Lower lobe of right lung (tissue), 2 donors: ENCODE data around the gene PLEKHG2. TPM values are rescaled to one million over a fixed set of nuclear protein-coding genes. Genes with fewer than 3 reads are reported as not detected.

ENCODE experiments used
- ATAC-seq, 2 donors: fragments of 200-7000 bp; cut with Tn5 transposase; one replicate each; pipeline ENCODE4 v1.9.1; 2020 to 2022; ENCODE audit warnings: mild to moderate bottlenecking in 2 of 2, moderate library complexity in 2 of 2
- DNase-seq: peaks from one replicate; pipeline ENCODE4 v3.0.0-alpha.2; 2020
- H3K27ac ChIP-seq: fragments of 200-600 bp; one replicate; pipeline ENCODE4 v1.8.0; 2022
- H3K27me3 ChIP-seq: fragments of 200-600 bp; one replicate; pipeline ENCODE4 v1.8.0; 2022; ENCODE audit warnings: low read depth
- H3K36me3 ChIP-seq: fragments of 200-600 bp; one replicate; pipeline ENCODE4 v1.8.0; 2022; ENCODE audit warnings: mild to moderate bottlenecking
- H3K4me1 ChIP-seq: fragments of 200-600 bp; one replicate; pipeline ENCODE4 v1.8.0; 2022
- H3K4me3 ChIP-seq: fragments of 200-600 bp; one replicate; pipeline ENCODE4 v1.8.0; 2022; ENCODE audit warnings: mild to moderate bottlenecking
- H3K9me3 ChIP-seq: fragments of 200-600 bp; one replicate; pipeline ENCODE4 v1.8.0; 2022
- intact Hi-C: fragments of 100-400 bp; cut with DNase I; formaldehyde crosslinking; loops from one replicate; pipeline ENCODE4 v1.11.0; 2022
- total RNA-seq: library from RNA; stranded (reverse); fragmentation: NEBNext Ultra II Directional; extraction: Animal tissue kit (Norgen Biotek cat#: 25700); gene quantifications from one replicate; pipeline ENCODE4 v1.2.1, GENCODE V29; 2021
- TF ChIP-seq, protein P1 (sequence below): fragments of 200-600 bp; IDR thresholded peaks from one replicate; pipeline ENCODE4 v1.8.0; 2022; ENCODE audit warnings: antibody characterized with exemption, mild to moderate bottlenecking
- donor health status: DM: no; HTN: yes; CAD: no; lungs with severe emphysema.

Gene PLEKHG2
- total RNA-seq, 1 donor from 2014 or later: 24.7 TPM

GRCh38 chr19:39403331-39404312 lies 8.8 kb upstream of the PLEKHG2 start:
- Histone ChIP-seq H3K4me1 (peaks cover 55% of the 10 kb centered on the region), H3K27ac (peak overlapping the region; percentile 100), H3K4me3 (peak overlapping the region; percentile 61), H3K36me3 (peaks cover 13% of the 10 kb centered on the region), H3K9me3 (no peaks in the 10 kb centered on the region), H3K27me3 (no peaks in the 10 kb centered on the region)
- ATAC-seq (peak; percentile 54 to 75), DNase-seq (peak; percentile 99)
- intact Hi-C loops: no loop called here
- TF ChIP-seq, protein P1, sequence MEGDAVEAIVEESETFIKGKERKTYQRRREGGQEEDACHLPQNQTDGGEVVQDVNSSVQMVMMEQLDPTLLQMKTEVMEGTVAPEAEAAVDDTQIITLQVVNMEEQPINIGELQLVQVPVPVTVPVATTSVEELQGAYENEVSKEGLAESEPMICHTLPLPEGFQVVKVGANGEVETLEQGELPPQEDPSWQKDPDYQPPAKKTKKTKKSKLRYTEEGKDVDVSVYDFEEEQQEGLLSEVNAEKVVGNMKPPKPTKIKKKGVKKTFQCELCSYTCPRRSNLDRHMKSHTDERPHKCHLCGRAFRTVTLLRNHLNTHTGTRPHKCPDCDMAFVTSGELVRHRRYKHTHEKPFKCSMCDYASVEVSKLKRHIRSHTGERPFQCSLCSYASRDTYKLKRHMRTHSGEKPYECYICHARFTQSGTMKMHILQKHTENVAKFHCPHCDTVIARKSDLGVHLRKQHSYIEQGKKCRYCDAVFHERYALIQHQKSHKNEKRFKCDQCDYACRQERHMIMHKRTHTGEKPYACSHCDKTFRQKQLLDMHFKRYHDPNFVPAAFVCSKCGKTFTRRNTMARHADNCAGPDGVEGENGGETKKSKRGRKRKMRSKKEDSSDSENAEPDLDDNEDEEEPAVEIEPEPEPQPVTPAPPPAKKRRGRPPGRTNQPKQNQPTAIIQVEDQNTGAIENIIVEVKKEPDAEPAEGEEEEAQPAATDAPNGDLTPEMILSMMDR: no peak

GRCh38 chr19:39405261-39405957 lies 7.1 kb upstream of the PLEKHG2 start:
- ATAC-seq (no peak), DNase-seq (no peak)
- Histone ChIP-seq H3K27ac (peak overlapping the region; percentile 100), H3K9me3 (no peaks in the 10 kb centered on the region), H3K4me3 (peak overlapping the region; percentile 97), H3K27me3 (no peaks in the 10 kb centered on the region), H3K36me3 (peaks cover 16% of the 10 kb centered on the region), H3K4me1 (peaks cover 44% of the 10 kb centered on the region)
- intact Hi-C loops: no loop called here
- TF ChIP-seq, protein P1: no peak

DNA sequence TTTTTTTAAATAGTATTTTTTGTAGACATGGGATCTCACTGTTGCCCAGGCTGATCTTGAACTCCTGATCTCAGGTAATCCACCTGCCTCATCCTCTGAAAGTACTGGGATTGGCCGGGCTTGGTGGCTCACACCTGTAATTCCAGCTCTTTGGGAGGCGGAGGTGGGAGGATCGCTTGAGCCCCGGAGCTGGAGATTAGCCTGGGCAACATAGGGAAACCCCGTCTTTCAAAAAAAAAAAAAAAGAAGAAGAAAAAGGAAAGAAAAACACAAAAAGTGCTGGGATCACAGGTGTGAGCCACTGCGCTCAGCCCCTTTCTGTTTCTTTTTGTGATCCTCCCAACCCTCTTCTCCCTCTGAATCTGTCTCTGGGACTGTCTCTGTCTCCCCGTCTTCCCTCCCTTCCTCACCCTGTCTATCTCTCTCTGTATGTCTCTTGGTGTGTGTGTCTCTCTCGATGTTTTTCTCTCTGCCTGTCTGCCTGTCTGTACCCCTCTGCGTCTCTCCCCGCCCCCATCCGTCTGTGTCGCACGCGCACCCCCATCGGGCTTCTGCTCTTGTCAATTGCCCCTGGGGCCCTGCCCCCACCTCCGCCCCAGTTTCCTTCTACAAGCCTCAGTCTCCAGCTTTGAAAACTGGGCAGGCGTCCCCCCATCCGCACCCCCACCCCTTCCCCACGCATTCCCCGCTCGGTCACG lies 6.4 kb upstream of the PLEKHG2 start:
- peak overlapping the region; percentile 100 for H3K27ac ChIP-seq
- peaks cover 16% of the 10 kb centered on the region for H3K36me3 ChIP-seq
- peak overlapping the region; percentile 97 for H3K4me3 ChIP-seq
- peaks cover 46% of the 10 kb centered on the region for H3K4me1 ChIP-seq
- TF ChIP-seq, protein P1: no peak
- H3K9me3 ChIP-seq: no peaks in the 10 kb centered on the region
- DNase-seq: no peak
- no peak for ATAC-seq
- intact Hi-C loops: no loop called here
- H3K27me3 ChIP-seq: no peaks in the 10 kb centered on the region

- Histone ChIP-seq H3K27me3 (no peaks in the 10 kb centered on the region), H3K36me3 (peaks cover 16% of the 10 kb centered on the region), H3K4me3 (peak within 1 kb of the TSS; percentile 97), H3K4me1 (peaks cover 44% of the 10 kb centered on the region), H3K9me3 (no peaks in the 10 kb centered on the region), H3K27ac (peak within 1 kb of the TSS; percentile 100)
- ATAC-seq: peak; percentile 28 to 56
- DNase-seq: peak; percentile 92
- TF ChIP-seq, protein P1: no peak
- intact Hi-C loops: no loop called here
These were observed 5.6 kb upstream of the PLEKHG2 start, which contains the start of gene ZFP36 for GRCh38 chr19:39406656-39407409. Gene ZFP36 (plus strand): TSS chr19:39406847. CDS start chr19:39406905, 58 bp downstream.

- Histone ChIP-seq H3K27ac (peak overlapping the region; percentile 100), H3K27me3 (no peaks in the 10 kb centered on the region), H3K4me3 (peak overlapping the region; percentile 97), H3K36me3 (peaks cover 16% of the 10 kb centered on the region), H3K4me1 (peaks cover 39% of the 10 kb centered on the region), H3K9me3 (no peaks in the 10 kb centered on the region)
- DNase-seq: no peak
- TF ChIP-seq, protein P1: no peak
- ATAC-seq: no peak
- intact Hi-C loops: no loop called here
These were observed 5.1 kb upstream of the PLEKHG2 start for GRCh38 chr19:39407410-39407659.
